HEK293 (cell line): ENCODE measurements around the gene TK1.

ENCODE experiments used
- CTCF ChIA-PET: fragments of 350-600 bp; formaldehyde crosslinking; extraction: SDS; loops from one replicate; lab custom pipeline; 2021; ENCODE audit warnings: antibody characterized with exemption; lab: Yijun Ruan, JAX
- POLR2A ChIA-PET: fragments of 300-600 bp; formaldehyde crosslinking; extraction: SDS; loops from one replicate; lab custom pipeline; 2020; ENCODE audit warnings: antibody characterized with exemption, inconsistent platforms; lab: Yijun Ruan, JAX
- H3K27ac ChIP-seq: fragments of 200-500 bp; sonication (Bioruptor generic); 2 replicates; pipeline ENCODE4 v1.5.1; 2014; ENCODE audit warnings: low read depth, low read length, control low read depth, inconsistent platforms; ENCODE audit errors: extremely low read depth
- H3K36me3 ChIP-seq, 2 experiments: fragments of 200-500 bp in 1 of 2; sonication (Bioruptor generic) in 1 of 2; 1 replicate in 1 of 2; 2 replicates in 1 of 2; pipeline ENCODE4 v1.5.1; 2014 to 2017; ENCODE audit warnings: inconsistent platforms in 2 of 2, low read length in 2 of 2; ENCODE audit not compliant: control insufficient read depth in 2 of 2, insufficient read depth in 1 of 2
- H3K4me1 ChIP-seq: fragments of 200-500 bp; sonication (Bioruptor generic); 2 replicates; pipeline ENCODE4 v1.5.1; 2014; ENCODE audit warnings: mild to moderate bottlenecking, low read length, inconsistent platforms; ENCODE audit not compliant: control insufficient read depth, insufficient read depth
- H3K4me3 ChIP-seq: 2 replicates; pipeline ENCODE4 v1.5.1; 2011; ENCODE audit warnings: low read depth, mild to moderate bottlenecking, control low read depth, low read length, moderate library complexity
- H3K9me3 ChIP-seq: fragments of 200-500 bp; sonication (Bioruptor generic); 2 replicates; pipeline ENCODE4 v1.5.1; 2014; ENCODE audit warnings: low read depth, low read length, inconsistent platforms; ENCODE audit not compliant: control insufficient read depth, insufficient read depth
- GLIS2 ChIP-seq: fragments of 450-650 bp; formaldehyde crosslinking; IDR thresholded peaks from 2 replicates; pipeline ENCODE4 v1.5.1; 2016; ENCODE audit warnings: missing biosample characterization, missing genetic modification characterization
- KLF8 ChIP-seq: fragments of 450-650 bp; formaldehyde crosslinking; IDR thresholded peaks from 2 replicates; pipeline ENCODE4 v1.5.1; 2016; ENCODE audit warnings: missing biosample characterization, missing genetic modification characterization
- KLF9 ChIP-seq: fragments of 450-650 bp; formaldehyde crosslinking; IDR thresholded peaks from 2 replicates; pipeline ENCODE4 v1.5.1; 2016; ENCODE audit warnings: missing biosample characterization, missing genetic modification characterization, low read depth
- PRDM1 ChIP-seq: fragments of 450-650 bp; formaldehyde crosslinking; IDR thresholded peaks from 2 replicates; pipeline ENCODE4; 2016; ENCODE audit warnings: missing biosample characterization, missing genetic modification characterization
- SCRT1 ChIP-seq: fragments of 450-650 bp; formaldehyde crosslinking; IDR thresholded peaks from 2 replicates; pipeline ENCODE4 v1.5.1; 2016; ENCODE audit warnings: missing biosample characterization, missing genetic modification characterization, borderline replicate concordance
- TCF7L2 ChIP-seq: IDR thresholded peaks from 2 replicates; pipeline ENCODE4 v1.6.1; 2011; ENCODE audit warnings: low read depth, mild to moderate bottlenecking, inconsistent platforms, low read length, moderate library complexity, borderline replicate concordance
- ZBTB10 ChIP-seq: fragments of 450-650 bp; formaldehyde crosslinking; IDR thresholded peaks from 2 replicates; pipeline ENCODE4 v1.5.1; 2016; ENCODE audit warnings: missing biosample characterization, missing genetic modification characterization
- ZNF114 ChIP-seq: fragments of 450-650 bp; formaldehyde crosslinking; IDR thresholded peaks from 2 replicates; pipeline ENCODE4 v1.5.0; 2017; ENCODE audit warnings: missing biosample characterization, missing genetic modification characterization
- ZNF175 ChIP-seq: fragments of 450-650 bp; formaldehyde crosslinking; IDR thresholded peaks from 2 replicates; pipeline ENCODE4 v1.5.1; 2016; ENCODE audit warnings: missing biosample characterization, missing genetic modification characterization
- ZNF19 ChIP-seq: fragments of 450-650 bp; formaldehyde crosslinking; IDR thresholded peaks from 2 replicates; pipeline ENCODE4; 2016; ENCODE audit warnings: missing biosample characterization, missing genetic modification characterization, low read depth
- ZNF211 ChIP-seq: fragments of 450-650 bp; formaldehyde crosslinking; IDR thresholded peaks from 2 replicates; pipeline ENCODE4 v1.5.1; 2016; ENCODE audit warnings: low read depth, missing biosample characterization, missing genetic modification characterization
- ZNF274 ChIP-seq, 2 experiments: fragments of 200-500 bp in 1 of 2; fragments of 450-650 bp in 1 of 2; sonication (Bioruptor generic) in 1 of 2; formaldehyde crosslinking in 1 of 2; IDR thresholded peaks; 2 replicates each; pipeline versions ENCODE4 v1.5.1 to v1.6.1; 2014 to 2016; ENCODE audit warnings: borderline replicate concordance in 1 of 2, inconsistent platforms in 1 of 2, low read length in 1 of 2, missing biosample characterization in 1 of 2, missing genetic modification characterization in 1 of 2
- ZNF280C ChIP-seq: fragments of 450-650 bp; formaldehyde crosslinking; IDR thresholded peaks from 2 replicates; pipeline ENCODE4 v1.5.1; 2016; ENCODE audit warnings: missing biosample characterization, missing genetic modification characterization
- ZNF37A ChIP-seq: fragments of 450-650 bp; IDR thresholded peaks from 2 replicates; pipeline ENCODE4 v1.5.1; 2018; ENCODE audit warnings: missing biosample characterization, missing genetic modification characterization
- ZNF391 ChIP-seq: fragments of 450-650 bp; formaldehyde crosslinking; IDR thresholded peaks from 2 replicates; pipeline ENCODE4 v1.5.1; 2016; ENCODE audit warnings: low read depth, missing biosample characterization, missing genetic modification characterization, borderline replicate concordance
- ZNF488 ChIP-seq: fragments of 450-650 bp; formaldehyde crosslinking; IDR thresholded peaks from 2 replicates; pipeline ENCODE4 v1.5.1; 2016; ENCODE audit warnings: missing biosample characterization, missing genetic modification characterization
- ZNF501 ChIP-seq: fragments of 450-650 bp; formaldehyde crosslinking; IDR thresholded peaks from 2 replicates; pipeline ENCODE4 v1.5.1; 2016; ENCODE audit warnings: missing biosample characterization, missing genetic modification characterization
- ZNF529 ChIP-seq: fragments of 450-650 bp; formaldehyde crosslinking; IDR thresholded peaks from 2 replicates; pipeline ENCODE4 v1.5.1; 2017; ENCODE audit warnings: missing genetic modification characterization, missing biosample characterization; ENCODE audit not compliant: insufficient replicate concordance
- ZNF530 ChIP-seq: fragments of 450-650 bp; formaldehyde crosslinking; IDR thresholded peaks from 2 replicates; pipeline ENCODE4 v1.5.1; 2016; ENCODE audit warnings: low read depth, missing biosample characterization, missing genetic modification characterization
- ZNF561 ChIP-seq: fragments of 450-650 bp; IDR thresholded peaks from 2 replicates; pipeline ENCODE4 v1.5.1; 2018; ENCODE audit warnings: missing biosample characterization, missing genetic modification characterization, borderline replicate concordance
- ZNF654 ChIP-seq: fragments of 450-650 bp; formaldehyde crosslinking; IDR thresholded peaks from 2 replicates; pipeline ENCODE4 v1.5.1; 2016; ENCODE audit warnings: low read depth, missing biosample characterization, missing genetic modification characterization
- ZNF777 ChIP-seq: fragments of 450-650 bp; formaldehyde crosslinking; IDR thresholded peaks from 2 replicates; pipeline ENCODE4 v1.5.1; 2017; ENCODE audit warnings: missing biosample characterization, missing genetic modification characterization, borderline replicate concordance
- ZSCAN16 ChIP-seq: fragments of 450-650 bp; formaldehyde crosslinking; IDR thresholded peaks from 2 replicates; pipeline ENCODE4 v1.5.1; 2016; ENCODE audit warnings: missing biosample characterization, missing genetic modification characterization
- ZSCAN30 ChIP-seq: fragments of 450-650 bp; IDR thresholded peaks from 2 replicates; pipeline ENCODE4 v1.5.1; 2018; ENCODE audit warnings: missing biosample characterization, mild to moderate bottlenecking, missing genetic modification characterization, moderate library complexity
- TF ChIP-seq, protein P1 (sequence below): sonication (generic); formaldehyde crosslinking; IDR thresholded peaks from 2 replicates; pipeline ENCODE4 v1.8.1; 2022; ENCODE audit warnings: mild to moderate bottlenecking, moderate library complexity, missing genetic modification reagents
- TF ChIP-seq, protein P2 (sequence below): fragments of 450-650 bp; formaldehyde crosslinking; IDR thresholded peaks from 2 replicates; pipeline ENCODE4 v1.5.1; 2017; ENCODE audit warnings: missing biosample characterization, missing genetic modification characterization

Gene TK1

GRCh38 chr17:78205124-78205775, 18.4 kb upstream of the TK1 start:
- no peaks in the 10 kb centered on the region for H3K4me1 ChIP-seq
- no peak overlapping the region for H3K27ac ChIP-seq
- H3K9me3 ChIP-seq, result no peaks in the 10 kb centered on the region
- POLR2A ChIA-PET, result interaction anchor here (1.2 kb wide), 1 partner anchor 31 kb away, joined by 3 read pairs; no protein-coding TSS in a partner anchor
- H3K4me3 ChIP-seq, result no peak overlapping the region
- no peak for TF ChIP-seq ZBTB10 (tag by site-specific recombination)
- no peak for TF ChIP-seq ZNF654 (tag by site-specific recombination)
- no peak for TF ChIP-seq ZNF19
- TF ChIP-seq ZNF391 (tag by site-specific recombination), result no peak
- TF ChIP-seq KLF9 (tag by site-specific recombination), result no peak
- no peak for TF ChIP-seq PRDM1 (tag by site-specific recombination)
- no peak for TF ChIP-seq ZNF175 (tag by site-specific recombination)
- no peak for TF ChIP-seq TCF7L2
- TF ChIP-seq, protein P1, sequence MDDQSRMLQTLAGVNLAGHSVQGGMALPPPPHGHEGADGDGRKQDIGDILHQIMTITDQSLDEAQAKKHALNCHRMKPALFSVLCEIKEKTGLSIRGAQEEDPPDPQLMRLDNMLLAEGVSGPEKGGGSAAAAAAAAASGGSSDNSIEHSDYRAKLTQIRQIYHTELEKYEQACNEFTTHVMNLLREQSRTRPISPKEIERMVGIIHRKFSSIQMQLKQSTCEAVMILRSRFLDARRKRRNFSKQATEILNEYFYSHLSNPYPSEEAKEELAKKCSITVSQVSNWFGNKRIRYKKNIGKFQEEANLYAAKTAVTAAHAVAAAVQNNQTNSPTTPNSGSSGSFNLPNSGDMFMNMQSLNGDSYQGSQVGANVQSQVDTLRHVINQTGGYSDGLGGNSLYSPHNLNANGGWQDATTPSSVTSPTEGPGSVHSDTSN, result no peak
- no peak for TF ChIP-seq ZNF777
- TF ChIP-seq ZSCAN16 (tag by site-specific recombination), result no peak
- no peak for TF ChIP-seq ZNF529 (tag by site-specific recombination)
- peaks cover 0 to 41% of the 10 kb centered on the region in 2 experiments; a peak in 2 of 3 replicates for H3K36me3 ChIP-seq
- CTCF ChIA-PET, result interaction anchor here (0.6 kb wide), 1 partner anchor 90 kb away, joined by 3 read pairs; no protein-coding TSS in a partner anchor

DNA sequence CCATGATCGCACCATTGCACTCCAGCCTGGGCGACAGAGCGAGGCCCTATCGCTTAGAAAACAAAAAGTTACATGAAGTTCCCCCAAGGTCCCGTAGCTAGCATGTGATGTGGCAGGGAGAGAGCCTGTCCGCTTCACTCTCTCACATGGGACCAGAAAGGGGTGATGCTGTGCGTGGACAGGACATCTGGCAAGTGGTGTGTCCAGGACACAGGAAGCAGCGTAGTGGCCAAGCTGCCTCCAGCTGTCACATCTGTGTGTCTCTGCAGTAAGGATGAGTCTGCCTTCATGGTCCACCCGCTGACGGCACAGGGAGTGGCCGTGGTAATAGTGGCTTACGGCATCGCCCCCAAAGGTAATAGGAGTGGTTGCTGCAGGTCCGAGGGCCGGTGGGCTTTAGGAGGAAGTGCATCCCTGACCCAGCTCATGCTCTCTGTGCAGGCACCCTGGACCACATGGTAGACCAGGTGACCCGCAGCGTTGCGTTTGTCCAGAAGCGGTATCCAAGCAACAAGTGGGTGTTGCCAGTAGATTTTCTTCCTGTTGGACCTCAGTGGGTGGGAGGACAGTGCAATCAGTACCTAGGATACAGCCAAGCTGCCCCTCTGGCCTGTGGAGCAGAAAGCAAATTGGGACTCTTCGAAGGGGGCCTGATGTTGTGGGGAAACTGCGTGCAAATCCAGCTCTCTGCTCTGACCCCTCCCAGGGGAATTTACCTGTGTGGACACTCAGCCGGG, 17.7 kb upstream of the TK1 start:
- Histone ChIP-seq H3K4me1 (no peaks in the 10 kb centered on the region), H3K27ac (no peak overlapping the region), H3K4me3 (no peak overlapping the region), H3K36me3 (peaks cover 0 to 41% of the 10 kb centered on the region in 2 experiments; a peak in 2 of 3 replicates), H3K9me3 (no peaks in the 10 kb centered on the region)
- CTCF ChIA-PET, result interaction anchor here (1.4 kb wide), 1 partner anchor 44 kb away, joined by 4 read pairs; no protein-coding TSS in a partner anchor
- POLR2A ChIA-PET, result interaction anchor here (1.2 to 1.4 kb wide), 2 partner anchors 11 to 30 kb away, joined by 3 to 5 read pairs; no protein-coding TSS in a partner anchor
- TF ChIP-seq GLIS2 (tag by site-specific recombination) (no peak), ZNF561 (no peak), ZNF274 (IDR thresholded peaks at IDR 0.05; ENCODE audit: low read length) (no peak), ZNF274 (tag by site-specific recombination; IDR thresholded peaks at IDR 0.05; ENCODE audit: borderline replicate concordance) (no peak), ZNF37A (tag by site-specific recombination) (no peak), ZNF211 (no peak), ZNF114 (tag by site-specific recombination) (no peak), ZNF488 (no peak), ZNF501 (tag by site-specific recombination) (no peak), SCRT1 (tag by site-specific recombination) (peak; percentile 58; the same call in 1 of the 2 replicates), ZSCAN30 (no peak), KLF8 (tag by site-specific recombination) (no peak), ZNF280C (tag by site-specific recombination) (no peak), ZNF530 (tag by site-specific recombination) (no peak)
- TF ChIP-seq, protein P2, sequence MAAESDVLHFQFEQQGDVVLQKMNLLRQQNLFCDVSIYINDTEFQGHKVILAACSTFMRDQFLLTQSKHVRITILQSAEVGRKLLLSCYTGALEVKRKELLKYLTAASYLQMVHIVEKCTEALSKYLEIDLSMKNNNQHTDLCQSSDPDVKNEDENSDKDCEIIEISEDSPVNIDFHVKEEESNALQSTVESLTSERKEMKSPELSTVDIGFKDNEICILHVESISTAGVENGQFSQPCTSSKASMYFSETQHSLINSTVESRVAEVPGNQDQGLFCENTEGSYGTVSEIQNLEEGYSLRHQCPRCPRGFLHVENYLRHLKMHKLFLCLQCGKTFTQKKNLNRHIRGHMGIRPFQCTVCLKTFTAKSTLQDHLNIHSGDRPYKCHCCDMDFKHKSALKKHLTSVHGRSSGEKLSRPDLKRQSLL (tag by site-specific recombination), result no peak
